RCC 7860 (cell line): ENCODE measurements around the gene NCAM1.

Source experiments
- DNase-seq: peaks from one replicate; pipeline ENCODE4 v3.0.0-alpha.2; 2015; ENCODE audit warnings: low spot score
- FAIRE-seq: peaks from 2 replicates; lab custom pipeline; 2012; peaks lifted over from hg19 to GRCh38; lab: Jason Lieb, UNC

NCAM1 gene

DNA sequence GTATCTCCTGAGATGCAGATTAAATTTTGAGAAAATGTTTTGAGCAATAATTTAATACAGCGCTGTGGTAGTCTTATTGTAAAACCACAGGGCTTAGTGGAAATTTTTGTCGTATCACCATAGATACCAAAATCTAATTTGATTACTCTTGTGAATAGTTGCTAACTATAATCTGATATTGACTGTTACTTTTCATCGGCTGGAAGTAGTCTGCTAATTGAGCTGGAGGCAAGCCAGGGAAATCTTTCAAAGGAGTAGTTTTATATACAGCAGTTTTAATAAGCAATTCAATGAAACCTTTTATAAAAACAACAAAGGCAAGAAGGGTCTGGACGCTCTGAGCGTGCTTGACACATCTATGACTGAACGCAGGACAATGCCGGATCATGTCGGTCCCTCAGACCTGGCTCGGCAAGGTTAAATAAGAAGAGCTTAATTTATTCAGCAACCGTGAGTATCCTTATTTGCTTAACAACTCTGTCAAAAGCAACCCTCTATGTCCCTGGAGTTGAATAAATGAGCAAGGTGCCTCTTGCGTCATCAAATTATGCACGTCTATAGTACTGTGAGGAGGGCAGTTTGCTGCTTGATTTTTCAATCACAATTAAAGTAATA is 121.2 kb downstream of the NCAM1 start:
- FAIRE-seq = no peak
- no peak for DNase-seq

DNA sequence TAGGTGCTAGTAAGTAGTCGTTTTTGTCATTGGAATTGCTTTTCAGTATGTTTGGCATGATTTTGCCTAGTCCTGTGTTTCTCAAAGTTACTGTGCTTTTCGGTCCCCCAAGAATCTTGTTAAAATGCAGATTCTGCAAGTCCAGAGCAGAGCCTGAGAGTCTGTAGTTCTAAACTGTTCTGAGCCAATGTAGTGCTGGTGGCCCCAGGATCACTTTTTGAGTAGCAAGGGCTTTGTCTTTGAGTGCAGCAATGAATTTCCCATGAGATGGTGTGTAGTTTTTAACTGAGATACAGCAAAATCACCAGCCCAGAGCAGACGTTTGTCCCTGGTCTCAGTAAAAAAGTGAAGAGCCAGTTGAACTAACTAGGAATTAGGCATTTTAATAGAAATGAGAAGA is 122.4 kb downstream of the NCAM1 start:
- DNase-seq = no peak
- FAIRE-seq = no peak

DNA sequence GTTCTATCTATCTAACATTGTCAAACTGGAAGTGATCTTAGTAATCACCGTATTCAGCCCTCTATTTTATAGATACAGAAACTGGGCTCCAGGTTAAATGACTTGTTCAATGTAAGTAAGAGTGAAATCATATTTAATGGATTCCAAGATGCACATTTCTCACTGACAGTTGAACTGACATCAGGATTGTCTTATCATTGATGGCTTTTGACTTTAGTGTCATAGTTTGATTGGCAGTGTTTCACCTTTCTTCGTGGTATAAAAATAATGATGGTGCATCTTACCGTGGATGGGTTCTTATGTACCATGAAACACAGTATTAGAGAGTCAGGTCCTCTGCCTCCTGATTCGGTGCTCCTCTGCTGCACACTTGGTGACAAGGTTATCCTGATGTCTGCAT is 123.1 kb downstream of the NCAM1 start:
- no peak for FAIRE-seq
- DNase-seq = no peak

DNA sequence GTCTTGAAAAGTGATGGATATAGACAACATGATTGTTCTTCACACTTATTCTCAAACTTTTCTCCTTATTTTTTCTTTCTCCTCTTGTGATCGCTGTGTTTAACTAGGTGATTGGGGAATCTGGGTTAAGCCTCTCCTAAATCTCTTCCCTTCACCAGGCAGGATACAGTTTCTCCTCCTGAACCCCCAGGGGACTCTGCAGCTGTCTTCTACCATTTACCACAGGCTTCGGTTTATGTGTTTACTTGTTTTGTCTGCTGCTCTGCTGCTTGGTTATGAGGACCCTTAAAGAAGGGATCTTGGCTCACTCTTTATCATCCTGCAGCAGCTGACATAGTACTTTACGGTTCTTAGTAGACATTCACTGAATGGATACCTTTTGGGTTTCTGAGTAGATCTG is 124.2 kb downstream of the NCAM1 start:
- FAIRE-seq (no peak), DNase-seq (no peak)

DNA sequence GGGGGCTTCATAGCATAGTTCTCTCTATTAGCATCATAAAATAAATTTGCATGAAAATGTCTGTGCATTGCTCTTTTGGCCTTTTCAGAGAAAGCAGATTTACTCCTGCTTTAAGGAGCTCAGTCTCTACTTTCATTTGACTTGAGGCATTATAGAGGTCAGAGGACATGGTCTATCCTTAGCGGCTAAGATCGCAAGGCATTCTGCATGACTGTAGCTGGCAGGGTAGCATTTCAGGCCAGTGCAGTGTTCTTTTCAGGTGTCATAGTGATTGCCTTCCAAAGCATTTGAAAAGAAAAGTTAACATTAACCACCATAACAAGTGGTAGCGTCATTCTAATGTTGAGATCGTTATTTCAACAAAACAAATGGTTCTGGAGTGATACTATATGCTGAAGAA is 126.5 kb downstream of the NCAM1 start:
- FAIRE-seq = no peak
- DNase-seq = no peak

DNA sequence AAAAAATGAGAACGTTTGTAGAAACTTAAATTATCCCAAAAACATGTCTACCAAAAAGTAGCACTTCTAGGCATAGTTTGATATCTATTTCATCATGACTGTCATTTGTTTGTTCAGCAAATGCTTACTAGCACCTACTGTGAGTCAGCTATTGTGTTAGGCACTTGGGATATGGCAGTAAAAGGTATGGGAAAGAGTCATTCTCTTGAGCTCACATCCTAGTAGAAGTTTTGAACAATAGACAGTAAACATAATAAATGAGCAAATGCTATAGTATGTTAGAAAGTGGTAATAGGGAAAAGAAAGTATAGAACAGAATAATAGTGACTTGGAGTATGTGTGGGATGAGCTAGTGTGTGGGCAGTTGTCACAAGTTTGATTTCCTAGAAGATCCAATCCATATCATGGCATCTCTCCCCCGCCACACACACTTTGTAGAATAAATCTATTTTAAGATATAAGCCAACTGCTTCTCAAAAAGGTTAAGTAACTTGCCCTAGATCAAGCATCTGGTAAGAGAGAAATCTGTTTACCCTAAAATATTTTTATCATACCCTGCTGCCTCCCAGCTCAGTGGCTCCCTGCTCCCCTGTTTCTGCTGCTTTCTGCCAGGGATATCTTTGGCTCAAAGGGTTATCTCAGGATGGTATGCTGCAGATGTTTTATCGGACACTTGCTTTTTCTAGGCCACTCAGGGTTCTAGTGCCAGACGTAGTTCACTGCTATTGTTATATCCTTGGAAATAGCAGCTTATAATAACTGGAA is 129.7 kb downstream of the NCAM1 start:
- no peak for DNase-seq
- no peak for FAIRE-seq

DNA sequence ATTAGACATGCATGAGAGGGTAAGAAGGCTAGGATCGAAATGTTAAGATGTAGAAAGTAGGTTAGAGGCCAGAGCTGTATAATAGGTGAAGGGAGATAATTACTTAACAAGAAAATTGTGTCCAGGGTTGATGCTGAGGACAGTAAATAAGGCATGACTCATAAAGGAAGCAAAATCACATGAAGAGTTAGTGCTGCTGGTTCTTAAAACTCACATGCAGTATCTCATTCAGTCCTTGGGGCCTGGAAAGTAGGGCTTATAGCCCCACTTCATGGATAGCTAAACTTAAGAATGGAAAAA is 130.2 kb downstream of the NCAM1 start:
- no peak for FAIRE-seq

DNA sequence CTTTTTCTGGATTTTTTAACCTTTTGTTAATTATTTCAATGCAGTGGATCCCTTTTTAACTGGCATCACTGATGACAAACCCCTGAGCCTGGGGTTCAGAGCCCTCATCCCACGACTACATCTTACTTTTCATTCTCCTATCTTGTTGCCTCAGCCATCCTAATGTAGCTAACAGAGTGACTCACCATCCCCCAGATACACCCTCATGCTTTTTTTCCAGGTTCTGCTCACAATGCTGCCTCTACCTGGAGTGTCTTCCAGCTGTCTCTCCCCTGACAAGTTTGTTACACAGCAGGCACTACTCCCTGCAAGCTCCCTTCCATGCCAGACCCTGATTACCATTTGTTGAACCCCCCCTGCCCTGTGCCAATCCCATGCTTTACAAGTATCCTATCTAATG is 135.4 kb downstream of the NCAM1 start:
- FAIRE-seq (no peak), DNase-seq (no peak)

More for the DNA sequence above, 130.2 kb downstream of the NCAM1 start:
- no peak for DNase-seq

DNA sequence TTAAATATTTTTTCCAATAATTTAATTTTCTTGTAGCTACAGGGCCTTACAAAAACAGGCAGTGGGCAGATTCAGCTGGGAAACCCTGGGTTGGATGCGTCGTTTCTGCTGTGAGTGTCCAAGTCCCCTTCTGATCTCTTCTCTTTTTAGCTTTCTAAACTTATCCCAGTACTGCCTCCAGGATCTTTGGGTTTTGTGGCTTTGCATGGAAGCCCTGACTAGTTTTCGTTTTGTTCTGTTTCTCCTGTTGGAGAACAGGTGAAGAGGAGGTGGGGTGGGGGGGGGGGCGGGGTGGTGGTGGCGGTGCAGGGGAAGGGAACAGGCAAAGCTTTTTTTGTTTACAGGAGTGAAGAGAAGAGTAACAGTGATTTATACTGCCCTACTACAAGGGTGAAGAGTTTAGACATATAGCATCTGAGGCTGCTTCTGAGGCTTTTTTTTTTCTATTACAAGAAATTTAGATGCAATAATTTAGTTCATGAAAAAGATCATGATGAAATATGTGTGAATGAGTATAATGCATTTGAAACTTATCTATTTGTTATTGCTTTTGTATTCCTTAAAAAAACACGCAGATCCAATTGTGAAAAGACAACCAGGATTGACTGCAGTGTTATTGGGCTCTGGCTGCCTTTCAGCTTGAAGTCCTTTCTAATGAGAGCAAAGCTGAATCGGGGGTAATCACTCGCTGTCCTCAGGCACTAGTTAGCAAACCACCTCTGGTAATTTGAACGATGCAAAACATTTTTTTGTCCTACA is 142.9 kb downstream of the NCAM1 start:
- FAIRE-seq = no peak
- DNase-seq = no peak

DNA sequence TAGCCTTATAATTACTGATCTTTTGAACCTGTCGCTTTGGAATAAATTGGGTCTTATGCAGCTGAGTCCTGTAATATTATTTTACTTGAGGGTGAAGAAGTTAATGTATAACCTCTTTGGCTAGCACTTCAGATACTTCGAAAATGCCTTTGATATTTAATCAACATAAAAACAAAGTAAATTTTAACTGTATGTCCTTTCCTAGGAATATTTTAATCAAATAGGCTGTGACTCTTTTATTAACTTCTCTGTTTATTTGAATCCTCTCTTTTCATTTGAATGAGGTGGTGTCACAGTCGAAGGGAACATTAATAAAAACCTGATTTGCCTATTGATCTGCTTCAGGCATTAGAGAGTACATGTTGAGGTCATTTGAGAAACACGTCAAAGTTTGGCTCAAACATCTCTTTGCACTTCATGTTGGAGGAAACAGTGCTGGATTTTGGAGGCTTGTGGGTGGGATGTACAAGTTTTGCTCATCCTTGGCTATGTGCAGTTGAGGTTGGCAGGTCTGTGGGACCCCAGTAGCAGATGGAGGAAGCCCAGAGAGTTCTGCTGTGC is 143.6 kb downstream of the NCAM1 start:
- FAIRE-seq = no peak
- DNase-seq = no peak

DNA sequence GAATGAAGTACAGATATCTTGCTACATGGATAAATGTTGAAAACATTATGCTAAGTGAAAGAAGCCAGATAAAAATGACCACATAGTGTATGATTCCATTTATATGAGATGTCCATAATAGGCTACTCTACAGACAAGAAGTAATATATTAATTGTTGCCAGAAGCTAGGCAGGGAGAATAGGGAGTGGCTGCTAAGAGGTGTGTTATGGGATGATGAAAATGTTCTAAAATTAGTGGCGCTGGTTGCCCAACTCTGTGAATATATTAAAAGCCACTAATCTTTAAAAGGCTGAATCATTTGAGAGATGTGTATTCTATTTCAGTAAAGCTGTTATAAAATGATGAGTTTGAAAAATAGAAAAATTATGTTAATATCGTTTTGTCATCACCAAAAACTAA is 144.4 kb downstream of the NCAM1 start:
- no peak for FAIRE-seq
- no peak for DNase-seq

DNA sequence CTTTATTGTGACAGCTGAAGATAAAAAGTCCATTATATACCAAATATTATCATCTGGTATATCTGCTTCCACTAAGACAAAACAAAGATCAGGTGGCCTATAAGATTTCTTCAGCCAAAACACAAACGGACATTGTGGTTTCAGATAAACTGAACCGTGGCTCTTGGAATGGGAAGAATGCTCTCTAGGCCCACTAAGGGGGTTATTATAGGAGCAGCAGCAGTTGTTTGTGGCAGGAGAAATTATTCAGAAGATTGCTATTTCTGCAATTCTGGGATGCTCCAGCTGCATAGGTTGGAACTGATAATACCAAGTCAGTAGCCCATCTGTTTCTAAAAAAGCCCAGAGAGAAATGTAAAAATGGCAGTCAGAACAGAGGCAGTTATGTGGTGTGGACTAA is 145.3 kb downstream of the NCAM1 start:
- FAIRE-seq = peak; percentile 88
- peak; percentile 80 for DNase-seq

DNA sequence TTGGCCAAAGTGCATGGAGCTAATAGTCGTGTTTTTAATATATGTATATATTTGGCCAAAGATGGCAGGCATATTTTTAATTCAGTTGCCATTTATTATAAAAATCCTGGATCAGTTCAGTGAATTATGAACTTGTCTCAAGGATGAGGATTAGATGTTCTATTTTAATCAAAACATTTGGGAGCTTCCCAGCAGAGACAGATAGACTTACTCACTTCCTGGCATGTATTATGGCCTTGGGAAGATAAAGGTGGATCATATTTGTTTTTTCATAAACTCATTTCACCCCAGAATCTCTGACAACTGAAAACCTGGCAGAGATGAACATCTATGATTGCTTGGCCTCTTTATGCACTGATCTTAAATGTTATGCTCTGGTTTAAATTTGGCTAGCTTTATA is 148.8 kb downstream of the NCAM1 start:
- FAIRE-seq (no peak), DNase-seq (no peak)

DNA sequence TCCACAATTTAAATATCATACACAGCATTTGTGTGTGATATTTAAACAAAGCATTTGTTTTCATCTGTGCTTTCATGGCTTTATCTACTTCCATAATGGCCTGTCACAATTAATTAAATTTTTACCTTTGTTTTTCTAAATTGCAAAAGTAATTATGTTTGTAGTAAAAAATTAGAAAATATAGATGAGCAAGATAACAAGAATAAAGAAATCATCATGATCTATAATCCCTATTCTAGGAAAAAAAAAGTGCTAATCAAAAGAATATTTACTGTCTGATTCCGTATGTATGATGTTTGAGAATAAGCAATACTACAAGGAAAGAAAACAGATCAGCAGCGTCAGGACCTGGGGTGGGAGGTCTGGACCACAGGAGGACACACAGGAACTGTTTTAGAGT is 149.9 kb downstream of the NCAM1 start:
- no peak for DNase-seq
- FAIRE-seq = no peak

DNA sequence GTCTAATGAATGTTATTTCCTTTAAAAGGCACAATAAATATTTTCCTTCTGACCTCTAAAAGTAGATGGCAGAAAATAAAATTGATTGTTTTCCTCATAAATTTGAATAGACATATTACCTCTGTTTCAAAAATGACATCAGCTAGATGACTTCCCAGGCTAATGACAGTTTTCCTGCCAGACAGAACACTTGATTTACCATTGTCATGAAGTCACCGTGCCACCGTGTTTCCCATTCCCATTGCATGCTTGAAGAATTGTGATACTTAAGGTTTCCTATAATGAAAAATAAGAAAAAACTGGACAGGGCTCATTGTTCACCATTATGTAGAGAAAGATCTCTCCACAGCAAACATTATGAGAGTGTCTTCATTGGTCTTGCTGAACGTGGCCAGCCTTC is 151.1 kb downstream of the NCAM1 start:
- FAIRE-seq (no peak), DNase-seq (no peak)

DNA sequence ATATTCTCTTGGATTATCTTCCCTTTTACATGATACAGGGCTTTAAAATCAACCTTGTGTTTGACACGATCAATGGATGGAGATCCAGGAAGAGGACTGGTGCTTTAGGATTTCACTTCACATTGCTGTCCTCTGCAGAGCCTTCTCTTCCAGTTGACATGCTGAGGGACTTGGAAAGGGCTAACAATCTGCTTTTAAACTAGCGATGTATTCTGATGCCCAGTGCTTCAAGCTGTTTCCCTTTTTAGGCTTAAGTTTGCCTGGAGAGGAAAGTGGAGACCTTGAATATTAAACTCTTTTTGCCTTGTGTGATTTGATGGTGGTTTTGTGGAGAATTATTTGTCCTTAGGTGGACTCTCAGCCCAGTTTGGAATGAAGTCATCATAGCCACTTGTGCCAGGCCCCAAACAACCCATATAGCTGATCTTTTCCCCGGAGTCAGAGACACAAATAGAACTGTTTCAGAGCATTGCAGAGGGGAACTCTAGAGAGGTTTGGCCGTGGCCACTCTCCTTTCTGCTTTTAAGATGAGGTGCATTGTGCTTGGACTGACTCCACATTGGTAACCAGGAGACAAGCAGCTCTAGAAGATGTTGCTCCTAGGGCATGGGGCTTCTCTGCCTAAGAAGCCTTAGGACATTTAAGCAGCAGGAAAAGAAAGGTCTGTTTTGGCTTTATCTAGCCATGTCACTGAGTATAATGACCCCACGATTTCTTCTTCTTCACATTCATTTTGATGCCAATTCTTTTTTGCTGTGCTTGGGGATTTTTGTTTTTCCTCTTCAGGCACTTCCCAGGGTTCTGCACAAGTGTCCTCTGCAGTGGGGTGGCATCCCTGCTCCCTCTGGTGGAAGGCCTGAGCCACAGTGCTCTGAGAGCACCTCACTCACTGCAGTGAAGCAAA is 152.8 kb downstream of the NCAM1 start:
- peak; percentile 15 for DNase-seq
- no peak for FAIRE-seq

DNA sequence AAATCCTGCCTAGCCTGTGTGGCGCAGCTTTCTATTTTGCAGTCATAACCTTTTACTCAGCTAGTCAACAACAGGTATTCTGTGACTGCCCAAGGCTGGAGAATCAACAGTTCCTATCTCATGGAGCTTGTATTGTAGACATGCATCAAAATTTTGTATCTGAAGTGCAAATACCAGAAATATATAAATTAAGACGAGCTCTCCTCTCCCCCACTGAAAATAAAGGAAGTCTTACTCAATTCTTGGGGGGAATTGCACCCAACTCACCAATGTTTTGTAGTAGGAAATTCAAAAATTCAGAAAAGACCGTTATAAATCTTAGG is 153.4 kb downstream of the NCAM1 start:
- DNase-seq (no peak), FAIRE-seq (no peak)

DNA sequence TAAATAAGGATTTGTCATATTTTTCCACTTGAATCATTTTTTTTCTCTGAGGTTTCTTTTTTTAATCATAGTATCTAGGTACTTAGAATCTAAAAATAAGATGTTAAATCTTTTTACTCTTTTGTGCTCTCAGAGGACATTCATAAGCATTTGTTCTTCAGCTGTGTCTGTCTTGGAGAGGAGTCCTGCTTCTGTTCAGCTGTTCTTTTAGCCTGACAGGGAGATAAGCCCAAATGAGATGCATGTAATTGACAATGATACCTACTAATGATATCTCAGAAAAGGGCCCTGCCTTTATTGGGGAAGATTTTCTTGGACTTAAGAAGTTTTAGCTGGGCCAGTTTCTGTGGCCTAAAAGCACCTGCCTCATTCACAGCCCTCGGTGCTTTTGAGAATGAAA is 156.9 kb downstream of the NCAM1 start:
- FAIRE-seq (no peak), DNase-seq (no peak)

DNA sequence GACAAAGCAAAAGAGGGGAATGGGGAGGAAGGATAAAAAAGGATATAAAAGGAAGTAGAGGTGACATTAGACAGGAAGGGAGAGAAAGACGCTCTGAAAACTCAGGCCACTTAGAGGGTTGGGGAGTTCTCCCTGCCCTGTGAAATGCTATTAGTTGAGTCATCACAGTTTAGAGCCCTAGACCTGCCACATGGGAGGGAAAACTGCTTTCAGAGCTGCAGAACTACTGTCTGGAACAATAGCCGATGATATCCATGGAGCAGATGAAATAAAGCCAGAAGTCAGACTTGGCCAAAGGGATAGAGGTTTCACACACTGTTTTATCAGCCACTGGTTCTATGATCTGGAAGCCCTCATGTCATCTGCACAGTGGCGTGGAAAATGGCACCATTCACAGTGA is 157.9 kb downstream of the NCAM1 start:
- no peak for FAIRE-seq
- DNase-seq = peak; percentile 29

DNA sequence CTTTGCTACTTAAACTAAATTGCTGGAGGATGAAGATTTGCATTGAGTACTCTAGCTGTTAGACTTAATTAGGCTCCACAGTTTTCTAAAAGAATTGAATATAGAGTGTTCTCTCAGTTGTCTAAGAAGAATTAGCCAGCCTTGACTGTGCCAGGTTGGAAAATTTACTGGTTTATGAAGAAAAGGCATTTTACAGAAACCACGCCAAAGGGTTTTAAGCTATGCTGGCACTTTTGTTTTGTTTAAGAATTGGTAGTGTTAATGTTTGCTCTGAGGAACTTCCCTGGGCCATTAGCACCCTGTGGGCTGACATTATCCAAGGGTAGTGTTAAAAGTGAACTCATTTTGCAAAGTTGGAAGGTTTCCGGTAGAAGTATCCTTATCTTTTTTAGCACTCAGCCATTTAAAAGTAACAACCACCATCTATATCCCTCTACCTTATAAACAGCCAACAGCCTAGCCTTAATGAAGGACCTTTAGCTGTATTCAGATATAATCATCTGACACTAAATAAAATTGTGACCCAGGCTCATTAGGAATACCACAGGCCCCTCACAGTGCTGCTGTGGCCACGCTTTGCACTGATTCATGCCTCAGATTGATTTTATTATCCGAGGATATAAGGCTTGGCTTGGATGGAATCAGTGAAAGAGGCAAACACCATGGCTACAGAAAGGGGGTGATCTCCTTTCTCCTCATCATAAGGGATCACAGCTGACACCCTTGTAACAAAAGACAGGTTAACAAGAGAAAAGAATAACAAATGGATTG is 158.9 kb downstream of the NCAM1 start:
- FAIRE-seq (no peak), DNase-seq (no peak)
